HCT116 (cell line): Measurements from ENCODE around the gene KMT2C.
A peak's percentile ranks its signal among the peaks of the same experiment; 100 is the strongest.

Experiments used
- CBX3 ChIP-seq: IDR thresholded peaks from 2 replicates; pipeline ENCODE4 v1.6.1; 2012; ENCODE audit warnings: low read depth
- CTCF ChIP-seq, 3 experiments: fragments of 200-600 bp in 1 of 3; sonication (generic) in 1 of 3; IDR thresholded peaks in 2 of 3; conservative IDR thresholded peaks in 1 of 3; 2 replicates each; pipeline ENCODE4 v1.5.1; 2012 to 2017; ENCODE audit warnings: low read depth in 2 of 3, low read length in 2 of 3, antibody characterized with exemption in 1 of 3, borderline replicate concordance in 1 of 3, control low read depth in 1 of 3, mild to moderate bottlenecking in 1 of 3, mixed read lengths in 1 of 3, mixed run types in 1 of 3, moderate library complexity in 1 of 3; ENCODE audit not compliant: insufficient read depth in 1 of 3
- MAX ChIP-seq: IDR thresholded peaks from 2 replicates; pipeline ENCODE4 v1.6.1; 2012
- POLR2A ChIP-seq: IDR thresholded peaks from 2 replicates; pipeline ENCODE4 v1.7.0; 2011; ENCODE audit warnings: borderline replicate concordance; ENCODE audit not compliant: insufficient read depth, insufficient read length; ENCODE audit errors: extremely low read depth
- REST ChIP-seq: IDR thresholded peaks from 2 replicates; pipeline ENCODE4 v1.6.1; 2012; ENCODE audit warnings: low read depth
- SP1 ChIP-seq: IDR thresholded peaks from 2 replicates; pipeline ENCODE4 v1.6.1; 2012; ENCODE audit warnings: low read depth
- SRF ChIP-seq: IDR thresholded peaks from 2 replicates; pipeline ENCODE4 v1.6.1; 2012; ENCODE audit warnings: low read depth

GRCh38 chr7:152341039-152341913 is 94.5 kb downstream of the KMT2C start:
- TF ChIP-seq CTCF (IDR thresholded peaks at IDR 0.05 in 2 of 3, conservative IDR thresholded peaks at IDR 0.05 in 1 of 3; ENCODE audit: borderline replicate concordance in 1 of 3, insufficient read depth in 1 of 3, low read depth in 2 of 3, low read length in 2 of 3) (peak; percentile 34 to 57 (median 54); a peak in 4 of 6 replicates), SP1 (no peak), REST (no peak), MAX (no peak), CBX3 (no peak), SRF (no peak), POLR2A (no peak)
